PC-9 (cell line): ENCODE data around the gene PABPN1L. TPM values are rescaled to one million over a fixed set of nuclear protein-coding genes. Genes with fewer than 3 reads are reported as not detected.

Experiments used
- BruUV-seq: library from RNA; stranded (reverse); fragments of 400-500 nt; replicated peaks from 2 replicates; lab custom pipeline; 2021; lab: Mats Ljungman, UMichigan
- CTCF ChIA-PET: fragments of 300-600 bp; sonication (Branson Sonifier 250); formaldehyde crosslinking; loops from one replicate; lab custom pipeline; 2022; ENCODE audit warnings: antibody characterized with exemption; lab: Charles Lee
- POLR2A ChIA-PET: fragments of 300-600 bp; sonication (Branson Sonifier 250); formaldehyde crosslinking; loops from one replicate; lab custom pipeline; 2022; ENCODE audit warnings: antibody characterized with exemption; ENCODE audit not compliant: unreplicated experiment; lab: Charles Lee
- DNase-seq, 2 experiments: peaks; one replicate each; pipeline versions ENCODE4 v3.0.0 to v3.0.0-alpha.2; 2015 to 2022; ENCODE audit warnings: mixed read lengths in 1 of 2
- H2AFZ ChIP-seq: fragments of 200-600 bp; sonication (generic); 2 replicates; pipeline ENCODE4 v1.8.1; 2017; ENCODE audit warnings: antibody characterized with exemption
- H3F3A ChIP-seq: fragments of 200-600 bp; sonication (generic); 2 replicates; pipeline ENCODE4 v1.8.1; 2017; ENCODE audit warnings: antibody characterized with exemption, mild to moderate bottlenecking, low read depth; ENCODE audit not compliant: insufficient read depth
- H3K27ac ChIP-seq: fragments of 200-600 bp; sonication (generic); 2 replicates; pipeline ENCODE4 v1.6.1; 2016; ENCODE audit warnings: mixed run types
- H3K27me3 ChIP-seq: fragments of 200-600 bp; sonication (generic); 2 replicates; pipeline ENCODE4 v1.6.1; 2016; ENCODE audit warnings: low read depth, mixed run types; ENCODE audit not compliant: insufficient read depth
- H3K36me3 ChIP-seq: fragments of 200-600 bp; sonication (generic); 2 replicates; pipeline ENCODE4 v1.6.1; 2016; ENCODE audit warnings: low read depth, mixed run types
- H3K4me1 ChIP-seq: fragments of 200-600 bp; sonication (generic); replicated peaks from 2 replicates; pipeline ENCODE4 v1.6.1; 2016; ENCODE audit warnings: mixed run types; ENCODE audit not compliant: insufficient read depth
- H3K4me2 ChIP-seq: fragments of 200-600 bp; sonication (generic); 2 replicates; pipeline ENCODE4 v1.6.1; 2017; ENCODE audit warnings: mixed run types
- H3K4me3 ChIP-seq: fragments of 200-600 bp; sonication (generic); 2 replicates; pipeline ENCODE4 v1.6.1; 2016; ENCODE audit warnings: mixed run types
- H3K79me2 ChIP-seq: fragments of 200-600 bp; sonication (generic); 2 replicates; pipeline ENCODE4 v1.6.1; 2017; ENCODE audit warnings: low read depth, mixed run types
- H3K9me2 ChIP-seq: fragments of 200-600 bp; sonication (generic); 2 replicates; pipeline ENCODE4 v1.8.1; 2017; ENCODE audit warnings: mild to moderate bottlenecking; ENCODE audit not compliant: insufficient read depth
- H3K9me3 ChIP-seq: fragments of 200-600 bp; sonication (generic); 2 replicates; pipeline ENCODE4 v1.8.1; 2016; ENCODE audit warnings: low read depth; ENCODE audit not compliant: insufficient read depth
- H4K20me1 ChIP-seq: fragments of 200-600 bp; sonication (generic); 2 replicates; pipeline ENCODE4 v1.8.1; 2017; ENCODE audit not compliant: insufficient read depth
- CTCF ChIP-seq: fragments of 200-600 bp; sonication (generic); conservative IDR thresholded peaks from 2 replicates; pipeline ENCODE4 v1.6.1; 2017; ENCODE audit warnings: mixed run types, antibody characterized with exemption, mild to moderate bottlenecking, moderate library complexity
- EZH2 ChIP-seq: fragments of 200-600 bp; sonication (generic); IDR thresholded peaks from 2 replicates; pipeline ENCODE4 v1.8.0; 2017; ENCODE audit warnings: antibody characterized with exemption, low read depth
- intact Hi-C: fragments of 100-400 bp; cut with micrococcal nuclease; formaldehyde crosslinking; loops from one replicate; pipeline ENCODE4 v1.10.0; 2022; ENCODE audit not compliant: unreplicated experiment
- total RNA-seq: library from RNA; stranded (reverse); gene quantifications from 2 replicates; pipeline ENCODE4 v1.2.3, GENCODE V29; 2021

Gene PABPN1L
- total RNA-seq, 1 experiment from 2014 or later, result not detected

- Histone ChIP-seq H3F3A (no peaks in the 10 kb centered on the region), H3K4me3 (no peak overlapping the region), H3K79me2 (no peaks in the 10 kb centered on the region), H3K27ac (no peak overlapping the region), H3K27me3 (peaks cover 38% of the 10 kb centered on the region), H3K4me1 (no peaks in the 10 kb centered on the region), H2AFZ (no peak overlapping the region), H3K4me2 (no peak overlapping the region), H3K36me3 (no peaks in the 10 kb centered on the region), H3K9me2 (no peaks in the 10 kb centered on the region), H3K9me3 (no peaks in the 10 kb centered on the region), H4K20me1 (no peaks in the 10 kb centered on the region)
- ChIA-PET POLR2A (no interaction called here), CTCF (no interaction called here)
- TF ChIP-seq EZH2, result no peak
- no peak for TF ChIP-seq CTCF
- BruUV-seq, result no TSS peak
- no peak for DNase-seq
- intact Hi-C loops, result no loop called here
Observed at GRCh38 chr16:88901718-88902337, 35.4 kb upstream of the PABPN1L start.

- CTCF ChIA-PET, result no interaction called here
- no peak overlapping the region for H3K4me3 ChIP-seq
- no peaks in the 10 kb centered on the region for H3K9me3 ChIP-seq
- H2AFZ ChIP-seq, result no peak overlapping the region
- no peaks in the 10 kb centered on the region for H4K20me1 ChIP-seq
- TF ChIP-seq CTCF, result no peak
- no peak for TF ChIP-seq EZH2
- no peak overlapping the region for H3K27ac ChIP-seq
- no peaks in the 10 kb centered on the region for H3K4me1 ChIP-seq
- H3K79me2 ChIP-seq, result no peaks in the 10 kb centered on the region
- H3K36me3 ChIP-seq, result no peaks in the 10 kb centered on the region
- H3K4me2 ChIP-seq, result no peak overlapping the region
- H3K27me3 ChIP-seq, result peaks cover 43% of the 10 kb centered on the region
- DNase-seq, result no peak
- POLR2A ChIA-PET, result no interaction called here
- no peaks in the 10 kb centered on the region for H3F3A ChIP-seq
- intact Hi-C loops, result no loop called here
- no peaks in the 10 kb centered on the region for H3K9me2 ChIP-seq
- BruUV-seq, result no TSS peak
Observed at GRCh38 chr16:88900662-88901052, 34.2 kb upstream of the PABPN1L start.

- BruUV-seq, result no TSS peak
- intact Hi-C loops, result no loop called here
- CTCF ChIA-PET, result no interaction called here
Observed at GRCh38 chr16:88899901-88900661, 33.6 kb upstream of the PABPN1L start.

More at GRCh38 chr16:88899901-88900661, 33.6 kb upstream of the PABPN1L start:
- no peaks in the 10 kb centered on the region for H4K20me1 ChIP-seq
- no peak overlapping the region for H3K4me3 ChIP-seq
- H3K27me3 ChIP-seq, result peaks cover 43% of the 10 kb centered on the region
- H3F3A ChIP-seq, result no peaks in the 10 kb centered on the region
- TF ChIP-seq CTCF, result no peak
- no peak for TF ChIP-seq EZH2
- H3K4me2 ChIP-seq, result no peak overlapping the region
- H3K9me2 ChIP-seq, result no peaks in the 10 kb centered on the region
- POLR2A ChIA-PET, result no interaction called here
- H3K79me2 ChIP-seq, result no peaks in the 10 kb centered on the region
- no peak overlapping the region for H3K27ac ChIP-seq
- no peaks in the 10 kb centered on the region for H3K4me1 ChIP-seq
- H3K36me3 ChIP-seq, result no peaks in the 10 kb centered on the region
- no peaks in the 10 kb centered on the region for H3K9me3 ChIP-seq
- no peak for DNase-seq
- H2AFZ ChIP-seq, result no peak overlapping the region
